Right lobe of liver (tissue), 4 donors: Measurements from ENCODE around the gene KIF4A.

ENCODE experiments used
- CTCF ChIP-seq, 4 donors: fragments of 200-600 bp in 3 of 4; fragments of 450-650 bp in 1 of 4; IDR thresholded peaks; one replicate each; pipeline versions ENCODE4 v1.5.1 to v1.8.0; 2016 to 2022; ENCODE audit warnings: antibody characterized with exemption in 4 of 4, mild to moderate bottlenecking in 2 of 4
- POLR2A ChIP-seq: fragments of 450-650 bp; IDR thresholded peaks from one replicate; pipeline ENCODE4 v1.6.1; 2017; ENCODE audit warnings: antibody characterized with exemption, mild to moderate bottlenecking
- donor health status: DM: no; HTN: no; CAD: no.
- donor health status: DM: no; HTN: no; CAD: no.
- donor health status: DM: no; HTN: yes; CAD: no.

GRCh38 chrX:70352496-70352895, 62.6 kb downstream of the KIF4A start:
- TF ChIP-seq CTCF (IDR thresholded peaks at IDR 0.05) (no peak), POLR2A (no peak)
